Ovary (tissue), 3 donors: ENCODE measurements around the gene ATP5ME.

Experiments used
- CTCF ChIP-seq, 3 donors: fragments of 450-650 bp in 2 of 3; fragments of 200-600 bp in 1 of 3; IDR thresholded peaks; one replicate each; pipeline versions ENCODE4 v1.5.1 to v1.8.0; 2016 to 2022; ENCODE audit warnings: antibody characterized with exemption in 3 of 3, mild to moderate bottlenecking in 1 of 3
- POLR2A ChIP-seq: fragments of 450-650 bp; IDR thresholded peaks from one replicate; pipeline ENCODE4 v1.6.1; 2017; ENCODE audit warnings: antibody characterized with exemption, mild to moderate bottlenecking, moderate library complexity
- donor health status: DM: no; HTN: no; CAD: no.

GRCh38 chr4:706834-707598 is 32.9 kb upstream of the ATP5ME start:
- no peak for TF ChIP-seq CTCF (IDR thresholded peaks at IDR 0.05)
- TF ChIP-seq POLR2A, result no peak
